ENCODE data around the gene RBP2.

RBP2 gene

DNA sequence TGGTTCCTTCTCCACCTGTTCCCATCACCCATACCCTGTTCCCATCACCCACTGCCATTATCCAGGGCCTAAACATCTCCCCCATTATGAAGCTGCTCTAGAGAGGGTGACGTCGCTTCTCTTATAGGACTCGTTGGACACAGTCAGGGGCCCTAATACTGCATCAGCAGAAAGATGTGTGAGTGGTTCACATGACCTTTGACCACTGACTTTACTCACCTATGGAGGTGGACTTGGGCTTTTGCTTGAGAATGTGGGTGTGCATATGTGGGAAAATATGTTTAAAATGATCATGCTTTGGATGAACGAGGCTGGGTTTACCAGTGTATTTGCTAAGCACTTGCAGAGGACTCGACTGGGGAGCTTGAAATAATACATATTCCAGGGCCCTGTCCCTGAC, 26.8 kb downstream of the RBP2 start:
- in situ Hi-C loops (cut with HindIII; ENCODE audit: low pct_ligation_motif_present, low sequenced_read_pairs): no loop called here
- Histone ChIP-seq H3K27ac (no peak overlapping the region), H3K4me3 (ENCODE audit: low read depth, low read length) (no peak overlapping the region), H3K27me3 (replicated peaks) (no peaks in the 10 kb centered on the region), H3K36me3 (replicated peaks) (no peaks in the 10 kb centered on the region)
- DNase-seq: no peak
- TF ChIP-seq, protein P1, sequence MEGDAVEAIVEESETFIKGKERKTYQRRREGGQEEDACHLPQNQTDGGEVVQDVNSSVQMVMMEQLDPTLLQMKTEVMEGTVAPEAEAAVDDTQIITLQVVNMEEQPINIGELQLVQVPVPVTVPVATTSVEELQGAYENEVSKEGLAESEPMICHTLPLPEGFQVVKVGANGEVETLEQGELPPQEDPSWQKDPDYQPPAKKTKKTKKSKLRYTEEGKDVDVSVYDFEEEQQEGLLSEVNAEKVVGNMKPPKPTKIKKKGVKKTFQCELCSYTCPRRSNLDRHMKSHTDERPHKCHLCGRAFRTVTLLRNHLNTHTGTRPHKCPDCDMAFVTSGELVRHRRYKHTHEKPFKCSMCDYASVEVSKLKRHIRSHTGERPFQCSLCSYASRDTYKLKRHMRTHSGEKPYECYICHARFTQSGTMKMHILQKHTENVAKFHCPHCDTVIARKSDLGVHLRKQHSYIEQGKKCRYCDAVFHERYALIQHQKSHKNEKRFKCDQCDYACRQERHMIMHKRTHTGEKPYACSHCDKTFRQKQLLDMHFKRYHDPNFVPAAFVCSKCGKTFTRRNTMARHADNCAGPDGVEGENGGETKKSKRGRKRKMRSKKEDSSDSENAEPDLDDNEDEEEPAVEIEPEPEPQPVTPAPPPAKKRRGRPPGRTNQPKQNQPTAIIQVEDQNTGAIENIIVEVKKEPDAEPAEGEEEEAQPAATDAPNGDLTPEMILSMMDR (IDR thresholded peaks at IDR 0.05; ENCODE audit: low read depth, low read length, missing control alignments): no peak

DNA sequence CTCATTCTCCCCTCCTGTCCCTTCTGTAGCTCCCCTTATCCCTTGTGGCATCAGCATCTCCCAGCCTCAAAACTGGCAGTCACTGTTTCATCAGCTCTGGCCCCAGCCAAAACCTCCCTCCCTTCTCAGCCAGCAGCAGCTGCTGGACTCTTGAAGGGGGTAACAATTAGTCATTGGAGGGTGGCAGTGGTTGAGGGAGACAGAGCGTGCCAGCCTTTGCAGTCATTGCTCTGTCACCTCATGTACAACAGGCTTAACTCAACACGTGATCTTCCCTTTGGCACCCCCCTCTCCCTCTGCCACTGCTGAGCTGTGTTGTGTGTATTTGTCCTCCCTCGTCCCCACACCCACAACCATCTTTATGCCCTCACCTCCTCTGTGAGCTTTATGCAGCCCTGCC, 28.2 kb downstream of the RBP2 start:
- DNase-seq: no peak
- H3K27me3 ChIP-seq (replicated peaks): no peaks in the 10 kb centered on the region
- no peaks in the 10 kb centered on the region for H3K36me3 ChIP-seq (replicated peaks)
- in situ Hi-C loops (cut with HindIII; ENCODE audit: low pct_ligation_motif_present, low sequenced_read_pairs): no loop called here
- TF ChIP-seq, protein P1 (IDR thresholded peaks at IDR 0.05; ENCODE audit: low read depth, low read length, missing control alignments): no peak
- H3K27ac ChIP-seq: no peak overlapping the region
- no peak overlapping the region for H3K4me3 ChIP-seq (ENCODE audit: low read depth, low read length)

DNA sequence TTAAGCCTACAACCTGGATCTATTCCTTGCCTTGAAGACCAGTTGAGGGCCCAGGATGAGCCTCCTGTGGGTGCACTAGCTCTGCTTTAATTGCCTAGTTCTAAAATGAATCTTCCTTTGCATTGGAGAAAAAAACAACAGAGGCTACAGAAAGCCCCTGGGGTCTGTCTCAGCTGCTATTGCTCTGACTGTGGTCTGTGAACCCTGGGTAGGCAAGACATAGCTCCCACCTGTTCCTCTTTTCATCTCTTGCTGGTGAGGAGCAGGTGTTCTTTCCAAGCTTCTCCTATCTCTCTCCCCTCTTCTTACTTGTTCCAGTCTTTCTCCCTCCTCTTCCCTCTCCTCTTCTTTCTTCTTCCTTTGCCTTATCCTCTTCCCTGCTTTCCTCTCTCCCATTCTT, 28.8 kb downstream of the RBP2 start:
- H3K27me3 ChIP-seq (replicated peaks): no peaks in the 10 kb centered on the region
- in situ Hi-C loops (cut with HindIII; ENCODE audit: low pct_ligation_motif_present, low sequenced_read_pairs): no loop called here
- TF ChIP-seq, protein P1 (IDR thresholded peaks at IDR 0.05; ENCODE audit: low read depth, low read length, missing control alignments): no peak
- H3K36me3 ChIP-seq (replicated peaks): no peaks in the 10 kb centered on the region
- H3K4me3 ChIP-seq (ENCODE audit: low read depth, low read length): no peak overlapping the region
- H3K27ac ChIP-seq: no peak overlapping the region
- no peak for DNase-seq

DNA sequence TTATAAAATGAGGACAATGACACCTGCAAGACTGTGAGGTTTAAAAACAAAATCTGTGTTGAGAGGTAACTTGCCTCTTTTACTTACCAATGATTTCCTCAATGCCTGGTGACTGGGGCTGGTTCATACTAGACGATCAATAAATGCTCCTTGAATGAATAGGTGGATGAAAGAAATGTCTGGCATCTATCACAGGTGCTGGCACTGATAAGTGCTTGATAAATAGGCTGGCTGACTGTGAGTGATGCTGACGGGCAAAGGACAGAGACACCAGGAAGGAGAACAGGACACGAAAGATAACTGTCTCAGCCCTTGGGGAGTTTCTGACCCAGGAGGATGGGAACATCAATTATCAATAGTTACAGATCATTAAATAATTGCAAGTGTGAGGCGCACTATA, 31.9 kb downstream of the RBP2 start:
- no peaks in the 10 kb centered on the region for H3K36me3 ChIP-seq (replicated peaks)
- H3K27me3 ChIP-seq (replicated peaks): no peaks in the 10 kb centered on the region
- H3K27ac ChIP-seq: no peak overlapping the region
- no peak for DNase-seq
- in situ Hi-C loops (cut with HindIII; ENCODE audit: low pct_ligation_motif_present, low sequenced_read_pairs): no loop called here
- TF ChIP-seq, protein P1 (IDR thresholded peaks at IDR 0.05; ENCODE audit: low read depth, low read length, missing control alignments): no peak
- no peak overlapping the region for H3K4me3 ChIP-seq (ENCODE audit: low read depth, low read length)

DNA sequence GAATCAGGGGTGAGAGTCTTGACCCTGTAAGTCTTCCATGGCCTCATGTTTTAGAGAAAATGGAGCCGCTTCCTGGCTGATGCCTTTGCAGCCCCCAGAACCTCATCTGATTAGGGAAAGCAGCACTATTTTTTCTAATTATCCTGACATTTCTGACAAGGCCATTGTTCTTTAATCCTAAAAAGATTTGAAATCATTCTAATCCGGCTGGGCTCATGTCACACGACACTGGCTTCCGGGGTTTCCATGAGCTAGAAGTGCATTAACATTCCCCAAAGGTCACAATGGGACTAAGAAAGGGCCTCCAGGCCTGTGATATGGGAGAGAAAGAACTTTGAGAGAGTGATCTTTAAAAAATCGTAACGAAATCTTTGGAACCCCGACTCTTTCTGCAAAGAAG, 33.1 kb downstream of the RBP2 start:
- in situ Hi-C loops (cut with HindIII; ENCODE audit: low pct_ligation_motif_present, low sequenced_read_pairs): no loop called here
- DNase-seq: no peak
- H3K27ac ChIP-seq: no peak overlapping the region
- TF ChIP-seq, protein P1 (IDR thresholded peaks at IDR 0.05; ENCODE audit: low read depth, low read length, missing control alignments): no peak
- H3K27me3 ChIP-seq (replicated peaks): no peaks in the 10 kb centered on the region
- H3K36me3 ChIP-seq (replicated peaks): no peaks in the 10 kb centered on the region
- no peak overlapping the region for H3K4me3 ChIP-seq (ENCODE audit: low read depth, low read length)

DNA sequence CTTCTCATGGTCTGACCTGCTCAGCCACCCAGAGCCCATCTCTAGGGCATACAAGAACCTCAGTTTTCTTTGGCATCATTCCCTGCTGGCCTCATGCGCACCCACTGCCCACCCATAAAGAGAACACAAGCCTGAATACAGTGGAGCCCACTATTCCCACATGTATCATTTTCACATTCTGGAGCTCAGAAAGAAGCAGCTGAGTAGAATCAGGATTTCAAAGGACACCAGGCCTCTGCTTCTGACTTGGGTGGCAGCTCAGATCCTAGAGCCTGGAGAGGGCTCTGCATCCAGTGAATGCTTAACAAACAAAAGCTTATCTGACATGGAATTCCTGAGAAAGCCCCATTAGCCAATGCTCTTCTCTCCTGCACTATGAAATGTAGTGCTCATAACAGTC, 34.7 kb downstream of the RBP2 start:
- no peak for DNase-seq
- TF ChIP-seq, protein P1 (IDR thresholded peaks at IDR 0.05; ENCODE audit: low read depth, low read length, missing control alignments): no peak
- Histone ChIP-seq H3K27me3 (replicated peaks) (no peaks in the 10 kb centered on the region), H3K36me3 (replicated peaks) (no peaks in the 10 kb centered on the region), H3K27ac (no peak overlapping the region), H3K4me3 (ENCODE audit: low read depth, low read length) (no peak overlapping the region)
- in situ Hi-C loops (cut with HindIII; ENCODE audit: low pct_ligation_motif_present, low sequenced_read_pairs): no loop called here
